ENCODE data around the gene HPGD. TPM values are rescaled to one million over a fixed set of nuclear protein-coding genes. Genes with fewer than 3 reads are reported as not detected.

Gene HPGD
- total RNA-seq, 1 experiment from 2014 or later, result 1.2 TPM

DNA sequence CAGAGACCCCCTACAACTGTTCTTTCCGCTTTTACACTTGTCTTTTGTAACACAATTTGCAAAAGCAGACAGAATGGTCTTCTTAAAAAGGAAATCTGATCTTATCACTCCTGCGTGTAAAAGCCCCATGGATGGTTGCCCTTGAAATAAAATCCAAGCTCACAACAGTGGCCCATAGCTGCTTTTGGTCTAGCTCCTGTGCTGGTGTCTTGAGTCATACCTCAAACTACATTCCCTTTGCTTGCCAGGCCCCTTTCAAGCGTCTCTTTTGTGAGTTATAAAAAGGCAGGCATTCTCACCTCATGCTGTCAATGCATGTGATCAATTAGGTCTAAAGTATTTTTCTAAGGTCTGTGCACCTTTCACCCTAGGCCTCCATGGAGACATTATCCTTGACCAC, 27.6 kb downstream of the HPGD start:
- ATAC-seq, result no peak

DNA sequence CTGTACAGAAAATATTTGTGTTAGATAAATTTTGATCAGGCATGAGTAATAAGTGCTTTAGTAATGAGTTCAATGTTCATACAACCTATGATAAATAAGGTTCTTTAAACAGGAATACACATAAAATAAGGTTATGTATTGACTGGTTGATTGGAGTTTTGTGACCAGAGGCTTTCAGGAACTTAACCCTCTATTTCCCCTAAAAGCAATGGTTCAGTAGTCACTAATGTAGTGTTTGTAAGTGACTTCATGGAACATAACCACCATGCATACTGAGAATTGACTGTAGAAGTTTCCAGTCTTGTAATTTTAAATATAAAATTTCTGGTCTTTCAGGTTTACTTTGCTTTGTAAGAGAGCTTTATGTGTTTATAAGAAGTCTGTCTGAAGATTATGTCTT, 28.1 kb downstream of the HPGD start:
- CTCF ChIA-PET, result no interaction called here
- intact Hi-C loops (cut with micrococcal nuclease; ENCODE audit: unreplicated experiment), result no loop called here
- Histone ChIP-seq H3K9me3 (ENCODE audit: control insufficient read depth, insufficient read depth, low read depth, low read length) (no peaks in the 10 kb centered on the region), H3K4me3 (ENCODE audit: low read depth in 2 of 2, low read length in 2 of 2) (no peak overlapping the region), H3K27ac (ENCODE audit: low read length) (no peak overlapping the region), H3K27me3 (ENCODE audit: control insufficient read depth, insufficient read depth, low read length) (no peaks in the 10 kb centered on the region), H3K36me3 (ENCODE audit: control insufficient read depth, insufficient read depth, low read length) (no peaks in the 10 kb centered on the region), H3K4me1 (ENCODE audit: control insufficient read depth, insufficient read depth, low read length) (no peaks in the 10 kb centered on the region)
- no peak for TF ChIP-seq SIN3A (IDR thresholded peaks at IDR 0.05; ENCODE audit: borderline replicate concordance, insufficient read depth, low read depth, low read length)
- TF ChIP-seq CTCF (IDR thresholded peaks at IDR 0.05), result no peak
- no peak for TF ChIP-seq REST (IDR thresholded peaks at IDR 0.05; ENCODE audit: insufficient read depth in 1 of 2, low read depth in 2 of 2, low read length in 1 of 2)
- in situ Hi-C loops (cut with HindIII; ENCODE audit: low pct_unique_long_range_greater_than_20kb, low sequenced_read_pairs), result no loop called here
- no TSS peak for BruUV-seq (replicated peaks)
- POLR2A ChIA-PET, result no interaction called here
- no peak for DNase-seq (ENCODE audit: low read depth, low spot score)
- no peak for ATAC-seq

More for the DNA sequence above, 27.6 kb downstream of the HPGD start:
- intact Hi-C loops (cut with micrococcal nuclease; ENCODE audit: unreplicated experiment), result no loop called here
- BruUV-seq (replicated peaks), result no TSS peak
- POLR2A ChIA-PET, result no interaction called here
- Histone ChIP-seq H3K4me3 (ENCODE audit: low read depth in 2 of 2, low read length in 2 of 2) (no peak overlapping the region), H3K27ac (ENCODE audit: low read length) (no peak overlapping the region), H3K9me3 (ENCODE audit: control insufficient read depth, insufficient read depth, low read depth, low read length) (no peaks in the 10 kb centered on the region), H3K36me3 (ENCODE audit: control insufficient read depth, insufficient read depth, low read length) (no peaks in the 10 kb centered on the region), H3K27me3 (ENCODE audit: control insufficient read depth, insufficient read depth, low read length) (no peaks in the 10 kb centered on the region), H3K4me1 (ENCODE audit: control insufficient read depth, insufficient read depth, low read length) (no peaks in the 10 kb centered on the region)
- CTCF ChIA-PET, result no interaction called here
- in situ Hi-C loops (cut with HindIII; ENCODE audit: low pct_unique_long_range_greater_than_20kb, low sequenced_read_pairs), result no loop called here
- no peak for DNase-seq (ENCODE audit: low read depth, low spot score)
- TF ChIP-seq CTCF (IDR thresholded peaks at IDR 0.05) (no peak), TCF7L2 (IDR thresholded peaks at IDR 0.05; ENCODE audit: low read depth, low read length) (no peak), POLR2AphosphoS5 (IDR thresholded peaks at IDR 0.05; ENCODE audit: low read depth, low read length) (no peak), REST (IDR thresholded peaks at IDR 0.05; ENCODE audit: insufficient read depth in 1 of 2, low read depth in 2 of 2, low read length in 1 of 2) (no peak), SIN3A (IDR thresholded peaks at IDR 0.05; ENCODE audit: borderline replicate concordance, insufficient read depth, low read depth, low read length) (no peak)

All from Panc1 (cell line).